Stimulated activated CD4-positive, alpha-beta T cell treated with anti-CD3 and anti-CD28 coated beads, Interleukin-4, amount 100 ng/mL, for 48 hours (primary cell): ENCODE measurements around the gene YBX2.
A peak's percentile ranks its signal among the peaks of the same experiment; 100 is the strongest.

Experiments
- DNase-seq, 2 donors: peaks; one replicate each; pipeline ENCODE4 v3.0.0-alpha.2; 2020; ENCODE audit warnings: low read depth in 2 of 2

Gene YBX2

GRCh38 chr17:7323731-7324437 lies 29.4 kb upstream of the YBX2 start:
- peak; percentile 46 to 60 for DNase-seq

GRCh38 chr17:7322520-7323194 lies 28.2 kb upstream of the YBX2 start:
- no peak for DNase-seq

DNA sequence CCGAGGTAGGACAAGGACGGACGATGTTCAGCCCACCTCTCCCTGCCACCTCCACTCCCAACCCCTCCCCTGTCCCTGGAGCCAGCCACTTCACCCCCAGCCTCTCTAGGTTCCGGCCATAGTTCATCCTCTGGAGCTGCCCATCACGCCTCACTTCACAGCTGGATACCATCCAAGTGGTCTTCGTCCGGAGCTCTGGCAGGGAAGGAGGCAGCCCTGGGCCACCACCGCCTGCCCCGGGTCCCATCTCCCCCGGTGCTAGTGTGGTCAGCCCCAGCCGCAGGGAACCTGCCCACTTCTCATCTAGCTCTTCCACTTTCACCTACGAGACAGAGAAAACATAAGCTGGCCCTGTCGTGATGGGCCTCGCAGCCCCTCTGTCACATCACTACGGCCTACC lies 27.0 kb upstream of the YBX2 start:
- no peak for DNase-seq

DNA sequence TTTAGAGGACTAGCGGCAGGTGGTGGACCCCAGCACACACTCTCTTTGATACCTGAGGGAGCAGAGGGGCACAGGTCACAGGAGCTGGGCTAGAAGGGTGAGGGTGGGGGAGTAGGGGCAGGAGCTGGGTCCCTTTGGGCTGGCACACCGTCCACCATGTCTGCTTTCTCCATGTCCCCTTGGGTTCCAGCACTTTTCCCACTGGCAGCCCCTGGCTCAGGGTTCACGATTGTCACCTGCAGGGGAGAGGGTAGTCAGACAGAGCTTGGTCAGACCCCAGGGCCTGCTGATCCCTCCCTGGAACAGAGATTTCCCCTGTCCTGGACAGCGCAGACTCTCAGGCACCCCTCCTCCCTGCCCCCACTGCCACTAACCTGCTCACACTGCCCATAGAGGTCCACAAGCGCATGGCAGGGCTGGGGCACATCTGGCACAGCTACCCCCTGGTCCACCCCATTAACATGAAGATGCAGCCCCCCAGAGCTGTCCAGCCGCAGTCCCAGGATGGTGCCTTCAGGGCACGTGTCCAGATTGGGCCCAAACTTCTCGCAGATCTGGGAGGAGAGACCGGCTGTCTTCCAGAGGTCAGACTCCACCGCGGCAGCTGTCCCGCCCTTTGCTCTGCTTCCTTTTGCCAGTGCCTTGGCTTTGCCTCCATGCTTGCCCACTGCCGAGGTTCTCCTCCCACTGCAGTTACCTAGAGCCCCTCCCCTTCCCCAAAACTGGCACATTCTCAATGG lies 23.9 kb upstream of the YBX2 start:
- no peak for DNase-seq

DNA sequence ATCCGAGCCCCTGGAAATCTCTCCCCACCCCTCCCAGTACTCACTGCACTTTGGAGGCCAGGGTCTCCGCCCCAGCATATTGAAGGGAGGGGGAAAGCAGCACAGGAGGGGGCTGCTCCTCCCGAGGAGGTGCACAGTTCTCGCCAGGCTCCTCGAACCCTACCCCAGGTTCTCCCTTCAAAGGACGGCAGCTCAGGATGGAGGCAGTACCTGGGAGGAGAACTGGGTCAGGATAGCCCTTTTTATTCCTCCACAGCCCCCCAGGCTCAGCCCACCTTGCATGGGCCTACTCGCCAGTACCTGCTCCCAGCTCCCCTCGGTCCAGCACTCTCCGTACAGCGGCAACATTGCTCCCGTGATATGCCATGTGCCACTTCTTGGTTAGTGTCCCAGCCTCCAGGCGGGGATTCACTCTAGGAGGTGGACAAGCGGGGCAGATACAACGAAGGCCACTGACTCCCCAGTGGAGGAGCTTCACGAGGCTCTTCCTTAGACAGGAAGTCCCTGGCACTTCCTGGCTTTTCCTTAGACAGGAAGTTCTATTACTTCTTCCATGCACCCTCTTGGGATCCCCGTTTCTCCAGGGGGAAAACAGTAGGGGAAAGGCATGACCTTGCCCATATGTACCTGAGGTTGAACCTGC lies 22.8 kb upstream of the YBX2 start:
- no peak for DNase-seq

GRCh38 chr17:7315570-7316235 lies 21.3 kb upstream of the YBX2 start:
- no peak for DNase-seq

DNA sequence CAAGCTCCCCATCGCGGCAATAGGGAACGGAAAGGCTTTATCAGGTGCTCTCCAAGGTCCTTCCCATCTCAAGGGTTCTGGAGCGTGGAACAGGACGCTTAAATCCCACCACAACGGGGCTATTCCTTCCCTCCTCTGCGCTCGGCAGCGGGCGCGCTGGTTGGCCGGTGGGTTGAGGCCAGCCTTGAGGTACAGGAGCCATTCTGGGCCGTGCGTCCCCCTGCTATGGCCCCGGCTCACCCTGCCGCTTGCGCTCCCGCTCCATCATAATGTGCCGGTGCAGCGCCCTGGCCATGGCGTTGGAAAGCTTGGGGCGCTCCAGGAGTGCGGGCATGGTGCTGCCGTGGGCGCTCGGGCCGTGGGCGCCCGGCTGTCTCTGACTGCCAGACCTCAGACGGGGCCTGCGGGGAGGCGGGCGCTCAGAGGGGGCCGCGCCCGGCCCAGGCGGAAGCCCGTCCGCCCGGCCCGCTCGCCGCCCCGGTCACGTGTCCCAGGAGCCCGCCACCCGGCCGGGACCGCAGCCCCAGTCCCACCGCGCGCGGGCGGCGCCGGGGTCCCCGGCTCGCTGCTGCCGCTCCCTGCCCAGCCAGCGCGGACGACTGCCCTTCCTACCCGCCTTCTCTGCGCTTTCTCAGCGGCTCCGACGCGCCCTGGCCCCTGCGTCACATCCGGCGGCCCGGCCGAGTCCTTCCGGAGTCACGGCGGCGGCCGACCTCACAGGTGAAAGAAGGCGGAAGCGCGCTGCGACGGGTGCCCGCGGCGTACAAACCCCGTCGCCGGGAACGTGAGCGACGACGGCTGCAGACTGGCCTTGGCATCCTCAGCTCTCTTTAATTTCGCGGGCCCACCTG lies 20.5 kb upstream of the YBX2 start, which contains the start of gene GPS2:
Gene GPS2 (minus strand): TSS at position 642 of the 851 bp plus-strand sequence. CDS start 308 bp downstream, at position 334.
- DNase-seq: peak; percentile 92 to 94

- no peak for DNase-seq
These were observed 19.7 kb upstream of the YBX2 start for GRCh38 chr17:7313890-7314718.

GRCh38 chr17:7313088-7313889 lies 18.9 kb upstream of the YBX2 start:
- DNase-seq: no peak

GRCh38 chr17:7312432-7313087 lies 18.1 kb upstream of the YBX2 start:
- no peak for DNase-seq

DNA sequence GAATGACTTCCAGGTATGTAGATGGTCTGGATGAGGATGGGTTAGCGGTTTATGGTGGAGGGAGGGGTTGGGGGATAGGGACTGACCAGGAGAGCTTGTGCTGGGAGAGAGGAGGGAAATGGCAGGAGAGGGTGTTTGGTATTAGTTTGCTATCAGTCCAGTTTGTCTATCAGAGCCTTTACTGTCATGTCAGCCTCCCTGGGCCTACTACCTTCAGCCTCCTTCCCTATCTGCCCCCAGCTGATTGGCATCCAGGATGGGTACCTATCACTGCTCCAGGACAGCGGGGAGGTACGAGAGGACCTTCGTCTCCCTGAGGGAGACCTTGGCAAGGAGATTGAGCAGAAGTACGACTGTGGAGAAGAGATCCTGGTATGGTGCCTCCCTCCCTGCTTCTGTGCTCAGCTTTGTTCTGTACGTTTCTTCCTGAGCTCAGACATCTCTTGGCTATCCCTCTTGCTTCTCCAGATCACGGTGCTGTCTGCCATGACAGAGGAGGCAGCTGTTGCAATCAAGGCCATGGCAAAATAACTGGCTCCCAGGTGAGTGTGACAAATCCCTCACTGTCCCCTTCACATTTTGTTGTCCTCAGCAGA lies 16.8 kb upstream of the YBX2 start:
- DNase-seq: no peak

DNA sequence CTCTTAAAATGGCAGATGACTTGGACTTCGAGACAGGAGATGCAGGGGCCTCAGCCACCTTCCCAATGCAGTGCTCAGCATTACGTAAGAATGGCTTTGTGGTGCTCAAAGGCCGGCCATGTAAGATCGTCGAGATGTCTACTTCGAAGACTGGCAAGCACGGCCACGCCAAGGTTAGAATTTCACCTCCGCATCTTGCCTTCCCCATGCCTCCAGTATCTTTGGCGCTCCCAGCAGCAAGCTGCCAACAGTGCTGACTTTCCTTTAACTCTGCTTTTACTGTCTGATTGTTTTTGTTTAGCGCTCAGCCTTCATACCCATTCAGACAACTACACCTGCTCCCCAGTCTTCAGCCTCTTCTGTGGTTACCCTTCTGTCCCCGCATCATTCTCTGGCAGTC lies 15.2 kb upstream of the YBX2 start:
- no peak for DNase-seq

DNA sequence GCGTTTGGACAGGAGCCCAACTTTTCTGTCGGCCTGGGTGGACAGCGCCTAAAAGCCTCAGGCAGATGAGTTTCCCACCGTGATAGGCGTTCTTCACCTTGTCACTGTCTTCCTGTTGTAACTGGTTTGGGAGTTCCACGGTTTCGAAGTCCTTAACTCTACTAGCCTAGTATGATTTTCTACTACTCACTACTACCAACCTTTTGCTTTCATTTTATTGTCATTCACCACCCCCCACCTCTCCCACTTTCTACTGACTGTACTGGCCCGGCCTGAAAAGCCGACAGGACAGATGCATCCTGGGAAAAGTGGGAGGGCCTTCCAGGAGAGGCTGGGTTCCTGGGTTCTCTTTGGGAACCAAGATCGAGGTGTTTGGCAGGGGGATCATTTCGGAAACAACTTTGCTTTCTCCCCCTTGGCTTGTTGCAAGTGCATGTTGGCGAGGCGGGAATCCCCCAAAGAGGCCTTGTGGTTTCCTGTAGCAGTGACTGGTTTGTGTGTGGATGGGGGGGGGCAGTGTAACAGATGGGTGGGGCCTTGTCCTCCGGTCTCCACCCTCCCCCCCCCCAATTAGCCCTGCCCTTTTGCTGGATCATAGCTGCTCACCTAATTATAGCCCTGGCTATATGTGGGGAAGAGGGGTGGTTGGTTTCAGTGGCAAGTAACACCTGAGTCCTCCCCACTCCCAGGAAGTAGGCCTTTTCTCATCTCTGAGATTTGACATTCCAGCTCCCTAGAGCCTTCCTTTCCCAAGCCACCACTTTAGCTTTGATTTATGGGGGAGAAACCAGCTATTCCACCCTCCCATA lies 14.4 kb upstream of the YBX2 start:
- DNase-seq: peak; percentile 61 to 75

DNA sequence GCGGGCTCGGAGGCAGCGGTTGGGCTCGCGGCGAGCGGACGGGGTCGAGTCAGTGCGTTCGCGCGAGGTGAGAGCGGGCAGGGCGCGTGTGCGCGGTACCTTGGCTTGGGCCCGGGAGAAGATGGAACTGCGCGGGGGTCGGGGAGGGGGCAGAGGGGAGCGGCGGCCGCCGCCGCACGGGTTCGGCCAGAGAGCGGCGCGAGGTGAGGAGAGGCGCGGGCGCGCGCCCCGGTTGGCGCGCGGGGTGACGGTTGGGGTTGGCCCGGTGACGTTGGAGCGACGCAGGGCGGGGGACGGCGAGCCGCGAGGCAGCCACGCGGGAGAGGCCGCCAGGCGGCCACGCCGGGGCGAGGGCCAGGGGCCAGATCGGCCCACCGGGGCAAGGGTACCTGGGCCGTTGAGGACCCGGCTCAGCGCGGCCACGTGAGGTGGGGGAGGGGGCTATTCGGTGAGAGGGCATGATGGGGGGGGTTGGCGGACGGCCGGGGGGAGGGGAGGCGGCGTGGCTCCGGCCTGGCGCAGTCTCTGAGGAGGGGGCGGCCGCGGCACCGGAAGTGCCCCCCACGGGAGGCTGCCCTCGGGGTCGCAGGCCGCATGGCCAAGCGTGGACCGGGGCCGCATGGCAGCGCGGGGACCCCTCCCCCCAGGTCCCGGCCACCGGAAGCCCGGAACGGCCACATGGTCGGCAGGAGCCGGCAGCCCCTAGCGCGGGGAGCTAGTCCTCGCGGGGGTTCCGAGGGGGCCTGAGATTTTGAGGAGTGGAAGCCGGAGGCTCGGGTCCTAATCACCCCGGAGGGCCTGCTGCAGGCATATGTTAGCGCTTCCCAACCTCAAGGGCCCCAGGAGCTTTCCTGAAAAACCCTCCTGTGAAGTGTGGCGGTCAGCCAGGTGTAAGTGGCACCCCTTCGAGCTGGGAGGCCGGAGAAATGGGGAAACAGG lies 13.5 kb upstream of the YBX2 start:
- peak; percentile 33 to 37 for DNase-seq

DNA sequence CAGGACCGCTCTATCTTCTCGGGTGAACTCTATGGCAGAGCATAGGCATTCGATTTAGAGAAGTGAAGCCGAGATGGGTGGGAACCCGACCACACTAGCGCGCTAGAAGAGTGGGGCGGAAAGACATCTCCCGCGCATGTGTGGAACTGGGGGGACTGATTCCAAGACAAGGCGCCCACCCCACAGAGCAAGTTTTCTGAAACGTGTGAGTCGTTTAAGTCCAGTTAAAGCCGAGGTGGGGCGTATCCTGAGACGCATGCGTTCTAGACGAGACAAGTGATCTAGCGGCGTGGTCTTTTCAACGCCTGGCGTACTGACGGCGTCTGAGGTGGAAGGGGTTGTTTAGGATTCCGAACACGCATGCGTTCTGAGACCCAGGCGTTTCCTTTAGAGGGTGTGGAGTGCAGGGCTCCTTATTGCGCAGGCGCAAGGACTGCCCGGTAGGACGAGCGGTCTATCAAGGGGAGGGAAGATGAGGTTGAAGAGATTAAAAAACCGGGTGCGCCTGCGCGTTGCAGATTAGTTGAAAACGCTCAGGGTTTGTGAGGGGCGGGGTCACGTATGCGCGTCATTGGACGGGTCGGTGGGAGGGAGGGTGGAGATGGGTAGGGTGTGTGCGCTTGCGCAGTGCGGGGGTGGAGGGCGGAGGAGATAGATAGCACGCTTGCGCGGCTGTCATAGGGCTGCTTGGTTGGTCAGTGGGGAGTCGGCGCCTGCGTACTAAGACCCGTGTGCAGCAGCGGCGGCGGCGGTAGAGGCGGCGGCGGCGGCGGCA lies 12.7 kb upstream of the YBX2 start, which contains the start of gene EIF5A:
Gene EIF5A (plus strand): TSS at position 718 of the 775 bp plus-strand sequence. CDS start 2,008 bp downstream, outside the sequence.
- DNase-seq: peak; percentile 100
